Small intestine (tissue), 7 donors: ENCODE results near the gene HID1. TPM values are rescaled to one million over a fixed set of nuclear protein-coding genes. Genes with fewer than 3 reads are reported as not detected.
"Not testable (repeated sequence)": the region's sequence is repeated elsewhere in the genome, so short reads cannot be mapped to it uniquely, and the experiment has no call there.

ENCODE experiments used
- DNase-seq, 2 donors: peaks; one replicate each; pipeline versions ENCODE4 v3.0.0 to v3.0.0-alpha.2; 2013
- FAIRE-seq: peaks from 2 replicates; lab custom pipeline; 2012; peaks lifted over from hg19 to GRCh38; lab: Jason Lieb, UNC
- H3K27ac ChIP-seq, 3 donors: one replicate each; pipeline ENCODE4 v1.5.1; 2013; ENCODE audit warnings: low read length in 2 of 3, mild to moderate bottlenecking in 2 of 3, control low read depth in 1 of 3, inconsistent platforms in 1 of 3, low read depth in 1 of 3, moderate library complexity in 1 of 3
- H3K27me3 ChIP-seq, 3 donors: one replicate each; pipeline ENCODE4 v1.6.1; 2013; ENCODE audit warnings: low read length in 3 of 3, inconsistent platforms in 1 of 3; ENCODE audit not compliant: control insufficient read depth in 3 of 3, insufficient read depth in 3 of 3
- H3K36me3 ChIP-seq, 3 donors: one replicate each; pipeline ENCODE4 v1.6.1; 2013; ENCODE audit warnings: low read length in 3 of 3, inconsistent platforms in 1 of 3, low read depth in 1 of 3, mild to moderate bottlenecking in 1 of 3, moderate library complexity in 1 of 3; ENCODE audit not compliant: control insufficient read depth in 3 of 3, insufficient read depth in 2 of 3
- H3K4me1 ChIP-seq, 3 donors: one replicate each; pipeline ENCODE4 v1.6.1; 2013; ENCODE audit warnings: low read length in 2 of 3, inconsistent platforms in 1 of 3, low read depth in 1 of 3, mild to moderate bottlenecking in 1 of 3, moderate library complexity in 1 of 3; ENCODE audit not compliant: control insufficient read depth in 3 of 3, insufficient read depth in 2 of 3
- H3K4me3 ChIP-seq, 3 donors: one replicate each; pipeline ENCODE4 v1.5.1; 2013; ENCODE audit warnings: low read length in 3 of 3, control low read depth in 1 of 3, inconsistent platforms in 1 of 3, low read depth in 1 of 3, mild to moderate bottlenecking in 1 of 3, moderate library complexity in 1 of 3
- H3K9me3 ChIP-seq, 2 donors: one replicate each; pipeline ENCODE4 v1.6.1; 2013; ENCODE audit warnings: low read depth in 1 of 2, low read length in 1 of 2; ENCODE audit not compliant: control insufficient read depth in 2 of 2, insufficient read depth in 1 of 2
- WGBS, 3 donors: extraction: QIAGEN DNeasy Blood & Tissue Kit; methylation state at CpG; one replicate each; pipeline ENCODE4 v1.1.7; 2013; 5-methylcytosine and 5-hydroxymethylcytosine counted together
- polyA plus RNA-seq, 4 donors: library from polyadenylated mRNA; stranded (reverse) in 3 of 4; unstranded in 1 of 4; fragments of 200-250 nt in 3 of 4; fragments of 120-200 nt in 1 of 4; gene quantifications; one replicate each; pipeline versions ENCODE4 v1.2.1 to v1.2.3, GENCODE V29; 2013
- donor health status: healthy with polysubstance abuse.
- donor health status: control.
- donor health status: control.
- donor health status: Bipolar disorder and iron deficiency.
- donor health status: healthy.

HID1 gene
- polyA plus RNA-seq, 4 donors: 37.0 to 60.4 (median 40.6) TPM

DNA sequence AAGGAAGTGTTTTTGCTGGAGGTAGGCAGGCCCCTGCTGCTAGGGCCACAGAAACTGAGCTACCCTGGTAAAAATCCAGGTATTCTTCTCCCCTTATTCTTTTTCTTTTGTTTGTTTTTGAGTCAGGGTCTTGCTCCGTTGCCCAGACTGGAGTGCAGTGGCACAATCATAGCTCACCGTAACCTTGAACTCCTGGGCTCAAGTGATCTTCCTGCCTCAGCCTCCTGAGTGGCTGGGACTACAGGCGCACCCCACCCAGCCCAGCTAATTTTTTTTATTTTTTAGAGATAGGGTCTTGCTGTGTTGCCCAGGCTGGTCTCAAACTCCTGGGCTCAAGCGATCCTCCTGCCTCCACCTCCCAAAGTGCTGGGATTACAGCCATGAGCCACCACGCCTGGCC is 3.1 kb downstream of the HID1 start:
- H3K27me3 ChIP-seq: peaks cover 0 to 14% (median 0%) of the 10 kb centered on the region in 3 donors
- not testable (repeated sequence) for H3K9me3 ChIP-seq, FAIRE-seq, H3K4me3 ChIP-seq, H3K27ac ChIP-seq, DNase-seq
- H3K36me3 ChIP-seq: peaks cover 0 to 12% (median 0%) of the 10 kb centered on the region in 3 donors
- WGBS, 3 donors: 82 to 91% (median 89%) methylated on average over 5 of the region's 5 CpGs
- H3K4me1 ChIP-seq: peaks cover 0 to 39% (median 6%) of the 10 kb centered on the region in 3 donors

DNA sequence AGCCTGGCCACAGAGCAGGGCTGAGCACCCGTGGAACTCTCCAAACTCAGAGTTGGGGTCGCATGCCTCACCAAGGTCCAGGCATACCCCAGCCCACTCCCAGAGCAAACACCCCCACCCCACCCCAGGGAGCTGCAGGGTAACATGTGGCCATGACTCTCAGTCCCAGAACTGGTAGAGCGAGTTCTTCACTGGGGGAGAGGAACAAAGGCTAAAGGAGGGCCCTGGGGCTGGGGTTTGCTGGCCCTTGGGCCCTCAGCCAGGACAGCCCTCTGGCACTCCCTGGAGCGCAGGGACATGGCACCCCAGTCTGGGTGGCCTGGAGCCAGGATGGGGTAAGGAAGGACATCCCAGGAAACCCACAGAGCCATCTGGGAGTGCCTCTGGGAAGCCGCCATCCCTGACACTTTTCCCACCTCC is 4.2 kb downstream of the HID1 start:
- H3K27me3 ChIP-seq: peaks cover 0 to 13% (median 0%) of the 10 kb centered on the region in 3 donors
- peaks cover 0 to 32% (median 6%) of the 10 kb centered on the region in 3 donors for H3K4me1 ChIP-seq
- no peaks in the 10 kb centered on the region for H3K9me3 ChIP-seq
- peak overlapping the region in 2 of 3 donors; percentile 30 to 68 for H3K27ac ChIP-seq
- peaks cover 0 to 22% (median 0%) of the 10 kb centered on the region in 3 donors for H3K36me3 ChIP-seq
- H3K4me3 ChIP-seq: no peak overlapping the region
- FAIRE-seq (no peak), DNase-seq (peak; percentile 44 to 80)
- 17 to 56% (median 36%) methylated on average over 5 of the region's 5 CpGs for WGBS, 3 donors

DNA sequence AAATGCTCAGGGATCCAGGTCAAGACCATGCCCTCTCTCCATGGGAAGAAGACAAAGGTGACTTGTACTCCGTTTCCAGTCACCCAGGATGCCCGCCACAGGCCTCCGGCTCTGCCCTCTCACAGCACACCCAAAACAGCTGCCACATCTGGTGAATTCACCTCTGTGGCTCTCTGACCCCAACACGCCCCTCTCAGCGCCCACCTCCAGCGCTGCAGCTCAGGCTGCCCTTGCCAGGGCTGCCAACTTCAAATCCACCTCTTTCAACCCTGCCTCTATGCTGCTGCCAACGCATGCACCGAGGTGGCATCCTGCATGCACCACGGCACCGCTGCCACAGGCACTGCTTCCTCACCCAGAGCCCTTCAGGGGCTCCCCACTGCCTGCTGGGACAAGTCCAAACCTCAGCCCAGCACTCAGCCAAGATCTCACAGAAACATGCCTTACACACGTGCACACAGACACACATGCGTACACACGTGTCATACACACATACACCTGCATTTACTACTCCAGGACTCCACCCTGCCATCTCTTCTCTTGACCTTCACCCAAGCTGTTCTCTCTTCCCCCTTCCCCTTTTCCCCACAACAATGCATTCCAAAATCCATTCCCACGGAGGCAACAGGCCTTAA is 7.5 kb downstream of the HID1 start:
- Histone ChIP-seq H3K27ac (no peak overlapping the region), H3K27me3 (no peaks in the 10 kb centered on the region), H3K4me3 (no peak overlapping the region), H3K4me1 (peaks cover 0 to 21% (median 6%) of the 10 kb centered on the region in 3 donors), H3K36me3 (peaks cover 0 to 46% (median 2%) of the 10 kb centered on the region in 3 donors), H3K9me3 (no peaks in the 10 kb centered on the region)
- DNase-seq: no peak
- no peak for FAIRE-seq
- 67 to 77% (median 68%) methylated on average over 14 of the region's 14 CpGs for WGBS, 3 donors

DNA sequence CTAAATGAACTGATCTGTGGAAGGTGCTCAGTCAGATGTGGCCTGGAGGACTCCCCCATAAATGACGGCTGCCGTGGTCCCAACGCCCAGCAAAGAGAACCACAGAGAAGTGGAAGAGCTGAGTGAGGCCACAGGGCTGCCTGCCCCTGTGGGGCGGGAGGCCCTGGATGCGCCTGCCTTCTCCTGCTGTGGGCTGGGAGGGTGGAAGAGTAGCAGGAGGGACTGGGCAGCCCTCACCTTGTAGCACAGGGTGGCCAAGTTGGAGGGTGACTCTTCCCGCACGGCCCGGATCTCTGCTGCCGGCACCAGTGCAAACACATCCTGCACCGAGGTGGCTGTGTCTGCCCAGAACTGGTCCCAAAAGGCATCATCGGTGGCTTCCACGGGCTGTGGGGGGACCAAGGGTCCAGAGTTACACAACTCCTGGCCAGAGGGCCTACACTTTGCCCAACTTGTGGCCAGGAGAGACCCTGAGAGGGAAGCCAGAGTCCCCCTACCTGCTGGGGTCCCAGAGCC is 8.3 kb downstream of the HID1 start:
- H3K9me3 ChIP-seq: no peaks in the 10 kb centered on the region
- H3K27me3 ChIP-seq: no peaks in the 10 kb centered on the region
- FAIRE-seq: no peak
- H3K4me1 ChIP-seq: peaks cover 0 to 21% (median 6%) of the 10 kb centered on the region in 3 donors
- H3K36me3 ChIP-seq: peaks cover 0 to 53% (median 2%) of the 10 kb centered on the region in 3 donors
- H3K27ac ChIP-seq: no peak overlapping the region
- no peak overlapping the region for H3K4me3 ChIP-seq
- DNase-seq: no peak
- 81 to 89% (median 84%) methylated on average over 12 of the region's 12 CpGs for WGBS, 3 donors

DNA sequence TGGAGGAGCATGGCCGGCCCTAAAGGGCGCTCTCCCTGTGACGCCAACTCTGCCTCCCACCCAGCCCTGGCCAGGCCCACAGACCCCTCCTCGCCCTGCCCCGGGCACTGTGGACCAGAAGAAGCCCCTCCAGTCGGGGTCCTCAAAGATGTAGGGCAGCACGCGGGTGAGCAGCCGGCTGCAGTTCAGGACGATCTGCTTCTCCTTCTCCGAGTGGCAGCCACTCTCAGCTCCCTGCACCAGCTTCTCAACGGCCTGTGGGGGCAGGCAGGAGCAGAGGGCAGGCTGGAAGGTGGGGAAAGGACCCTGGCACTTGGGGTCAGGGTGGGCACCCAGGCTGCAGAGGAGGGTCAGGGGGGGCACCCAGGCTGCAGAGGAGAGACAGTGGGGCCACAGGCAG is 8.9 kb downstream of the HID1 start:
- DNase-seq: no peak
- no peak for FAIRE-seq
- Histone ChIP-seq H3K27ac (no peak overlapping the region), H3K36me3 (peaks cover 0 to 59% (median 2%) of the 10 kb centered on the region in 3 donors), H3K27me3 (no peaks in the 10 kb centered on the region), H3K4me3 (no peak overlapping the region), H3K9me3 (no peaks in the 10 kb centered on the region), H3K4me1 (peaks cover 0 to 19% (median 6%) of the 10 kb centered on the region in 3 donors)
- 64 to 75% (median 66%) methylated on average over 11 to 12 of the region's 12 CpGs for WGBS, 3 donors

DNA sequence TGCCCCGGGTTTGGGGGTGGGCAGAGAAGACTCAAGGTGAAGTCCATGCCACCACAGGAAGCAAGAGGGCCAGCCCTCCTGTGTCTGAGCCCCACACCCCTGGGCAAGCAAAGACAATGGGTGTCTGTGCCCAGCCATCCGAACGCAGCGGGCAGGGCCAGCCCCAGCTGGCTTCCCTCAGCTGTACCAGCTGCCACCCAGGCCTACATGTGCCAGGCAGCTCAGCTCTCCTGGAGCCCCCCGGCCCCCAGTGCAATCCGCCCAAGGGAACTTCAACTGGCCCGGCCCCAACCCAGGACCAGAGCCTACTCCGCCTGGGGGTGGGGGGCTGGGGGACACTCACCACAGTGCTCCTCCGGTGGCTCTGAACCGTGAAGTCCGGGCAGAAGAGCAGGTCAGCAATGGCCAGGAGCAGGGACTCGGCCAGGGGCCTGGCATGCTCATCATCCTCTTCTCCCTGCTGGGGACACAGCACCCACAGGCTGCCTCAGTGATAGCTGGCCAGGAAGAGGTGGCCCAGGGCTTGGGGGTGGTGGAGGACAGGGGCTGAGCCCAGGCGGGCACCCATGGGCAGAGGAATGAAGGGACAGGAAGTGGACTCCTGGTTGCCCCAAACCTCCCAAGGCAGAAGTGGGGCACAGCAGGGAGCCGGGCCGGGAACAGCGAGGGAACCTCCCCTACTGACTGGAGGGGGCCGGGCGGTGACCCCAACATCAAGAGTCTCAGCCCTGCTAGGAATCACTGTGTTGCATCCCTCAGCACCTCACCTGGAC is 9.8 kb downstream of the HID1 start:
- 75 to 83% (median 76%) methylated on average over 16 to 18 of the region's 18 CpGs for WGBS, 3 donors
- no peak for FAIRE-seq
- Histone ChIP-seq H3K27me3 (no peaks in the 10 kb centered on the region), H3K36me3 (peaks cover 0 to 68% (median 2%) of the 10 kb centered on the region in 3 donors), H3K9me3 (no peaks in the 10 kb centered on the region), H3K4me1 (peaks cover 0 to 12% (median 0%) of the 10 kb centered on the region in 3 donors), H3K27ac (no peak overlapping the region), H3K4me3 (no peak overlapping the region)
- DNase-seq: no peak

DNA sequence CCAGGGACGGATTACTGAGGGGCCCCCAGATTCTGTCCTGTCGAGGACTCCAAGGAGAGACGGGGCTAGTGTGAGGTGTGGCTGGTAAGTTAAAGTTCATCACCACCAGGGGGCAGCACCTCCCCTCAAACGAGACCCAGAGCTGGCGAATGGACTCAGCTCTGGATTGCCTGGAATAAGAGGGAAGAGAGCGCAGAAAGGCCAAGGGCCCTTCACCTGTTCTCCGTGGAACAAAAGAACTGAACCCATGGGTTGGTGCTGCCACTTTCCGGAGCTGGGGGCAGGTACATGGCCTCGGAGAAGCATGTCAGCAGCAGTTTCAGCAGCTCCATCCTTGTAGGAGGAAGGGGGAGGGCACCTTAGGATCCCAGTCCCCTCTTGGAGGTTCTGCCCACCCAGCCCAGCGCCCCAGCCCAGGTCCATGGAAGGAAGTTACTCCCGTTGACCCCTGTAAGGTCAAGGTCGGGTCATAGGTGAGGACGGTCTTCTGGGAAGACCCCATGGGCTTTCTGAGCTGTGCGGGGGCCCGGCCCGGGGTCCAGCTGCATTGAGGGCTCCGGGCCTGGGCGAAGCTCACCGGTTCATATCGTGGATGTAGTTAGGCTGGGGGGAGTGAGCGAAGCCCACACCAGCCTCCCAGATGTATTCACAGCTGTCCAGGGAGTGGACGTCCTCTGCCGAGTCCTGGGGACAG is 10.8 kb downstream of the HID1 start:
- no peak for FAIRE-seq
- peak; percentile 90 to 93 for DNase-seq
- H3K36me3 ChIP-seq: peaks cover 0 to 71% (median 2%) of the 10 kb centered on the region in 3 donors
- H3K27ac ChIP-seq: no peak overlapping the region
- no peaks in the 10 kb centered on the region for H3K27me3 ChIP-seq
- no peak overlapping the region for H3K4me3 ChIP-seq
- 45 to 47% (median 45%) methylated on average over 23 of the region's 23 CpGs for WGBS, 3 donors
- peaks cover 0 to 12% (median 0%) of the 10 kb centered on the region in 3 donors for H3K4me1 ChIP-seq
- peaks cover 0 to under 1% of the 10 kb centered on the region in 2 donors for H3K9me3 ChIP-seq
